HCT116 (cell line): ENCODE data around the gene MORF4L2. TPM values are rescaled to one million over a fixed set of nuclear protein-coding genes. Genes with fewer than 3 reads are reported as not detected.
A peak's percentile ranks its signal among the peaks of the same experiment; 100 is the strongest.

Experiments
- ATAC-seq: fragments of 200-7000 bp; cut with Tn5 transposase; 2 replicates; pipeline ENCODE4 v1.9.1; 2020; ENCODE audit warnings: mild to moderate bottlenecking, moderate library complexity
- BruUV-seq: library from RNA; stranded (reverse); fragments of 400-500 nt; replicated peaks from 2 replicates; lab custom pipeline; 2021; lab: Mats Ljungman, UMichigan
- CTCF ChIA-PET: fragments of 300-600 bp; sonication (Branson Sonifier 250); formaldehyde crosslinking; loops from one replicate; lab custom pipeline; 2021; ENCODE audit warnings: antibody characterized with exemption; lab: Charles Lee
- POLR2A ChIA-PET: fragments of 300-600, 350-600 bp; sonication (Branson Sonifier 250); formaldehyde crosslinking; loops from one replicate; lab custom pipeline; 2021; ENCODE audit warnings: antibody characterized with exemption; lab: Charles Lee
- RAD21 ChIA-PET, 2 experiments: fragments of 300-600 bp; sonication (Branson Sonifier 250); formaldehyde crosslinking; loops; one replicate each; lab custom pipeline; 2023; ENCODE audit warnings: low total read pairs in 2 of 2; ENCODE audit not compliant: uncharacterized antibody in 2 of 2, unreplicated experiment in 2 of 2, low non-redundant PET in 1 of 2; lab: Charles Lee
- DNase-seq: peaks from one replicate; pipeline ENCODE4 v3.0.0-alpha.2; 2010; ENCODE audit warnings: low read depth, low spot score
- H2AFZ ChIP-seq: fragments of 200-600 bp; shearing (Covaris generic), sonication (generic); 2 replicates; pipeline ENCODE4 v1.6.1; 2017; ENCODE audit warnings: low read depth, mixed run types, mixed read lengths, antibody characterized with exemption, low read length; ENCODE audit not compliant: poor library complexity, severe bottlenecking
- H3K27ac ChIP-seq: 2 replicates; pipeline ENCODE4 v1.5.1; 2012; ENCODE audit warnings: low read depth, low read length
- H3K27me3 ChIP-seq: fragments of 200-600 bp; sonication (generic); 2 replicates; pipeline ENCODE4 v1.6.1; 2016; ENCODE audit warnings: mixed run types, low read length, mixed read lengths; ENCODE audit not compliant: insufficient read depth
- H3K36me3 ChIP-seq, 2 experiments: fragments of 200-500 bp in 1 of 2; fragments of 200-600 bp in 1 of 2; sonication (Bioruptor generic) in 1 of 2; sonication (generic) in 1 of 2; 2 replicates each; pipeline versions ENCODE4 v1.5.1 to v1.6.1; 2014 to 2016; ENCODE audit warnings: low read length in 2 of 2, inconsistent platforms in 1 of 2, mixed read lengths in 1 of 2, mixed run types in 1 of 2; ENCODE audit not compliant: insufficient read depth in 2 of 2, control insufficient read depth in 1 of 2
- H3K4me1 ChIP-seq, 2 experiments: fragments of 200-600 bp in 1 of 2; sonication (generic) in 1 of 2; 2 replicates each; pipeline versions ENCODE4 v1.5.1 to v1.6.1; 2012 to 2017; ENCODE audit warnings: low read length in 2 of 2, inconsistent platforms in 1 of 2, mild to moderate bottlenecking in 1 of 2, mixed read lengths in 1 of 2, mixed run types in 1 of 2, moderate library complexity in 1 of 2; ENCODE audit not compliant: insufficient read depth in 2 of 2, control insufficient read depth in 1 of 2
- H3K4me2 ChIP-seq: fragments of 200-600 bp; sonication (generic); 2 replicates; pipeline ENCODE4 v1.6.1; 2017; ENCODE audit warnings: mixed run types, low read length, mixed read lengths
- H3K4me3 ChIP-seq, 2 experiments: fragments of 200-600 bp in 1 of 2; sonication (generic) in 1 of 2; replicated peaks in 1 of 2; 2 replicates each; pipeline ENCODE4 v1.5.1; 2011 to 2016; ENCODE audit warnings: low read length in 2 of 2, control low read depth in 1 of 2, low read depth in 1 of 2, mild to moderate bottlenecking in 1 of 2, mixed read lengths in 1 of 2, mixed run types in 1 of 2
- H3K79me2 ChIP-seq: fragments of 200-600 bp; sonication (generic); 2 replicates; pipeline ENCODE4 v1.6.1; 2017; ENCODE audit warnings: mild to moderate bottlenecking, mixed run types, low read length, moderate library complexity, mixed read lengths; ENCODE audit not compliant: insufficient read depth
- H3K9ac ChIP-seq: fragments of 200-600 bp; sonication (generic); 2 replicates; pipeline ENCODE4 v1.6.1; 2016; ENCODE audit warnings: low read length, mixed read lengths
- H3K9me2 ChIP-seq: fragments of 200-600 bp; sonication (generic), shearing (Covaris generic); 2 replicates; pipeline ENCODE4 v1.6.1; 2017; ENCODE audit warnings: mixed run types, mild to moderate bottlenecking, moderate library complexity; ENCODE audit not compliant: insufficient read depth
- H3K9me3 ChIP-seq, 2 experiments: fragments of 200-500 bp in 1 of 2; fragments of 200-600 bp in 1 of 2; sonication (Bioruptor generic) in 1 of 2; sonication (generic) in 1 of 2; 2 replicates each; pipeline ENCODE4 v1.6.1; 2014 to 2017; ENCODE audit warnings: low read length in 2 of 2, mixed read lengths in 2 of 2, inconsistent platforms in 1 of 2, low read depth in 1 of 2, mild to moderate bottlenecking in 1 of 2, mixed run types in 1 of 2, moderate library complexity in 1 of 2; ENCODE audit not compliant: control insufficient read depth in 1 of 2, insufficient read depth in 1 of 2
- H4K20me1 ChIP-seq: fragments of 200-600 bp; sonication (generic), shearing (Covaris generic); 2 replicates; pipeline ENCODE4 v1.6.1; 2017; ENCODE audit warnings: mixed run types, mild to moderate bottlenecking, moderate library complexity; ENCODE audit not compliant: insufficient read depth
- ATF3 ChIP-seq: IDR thresholded peaks from 2 replicates; pipeline ENCODE4 v1.6.1; 2012
- CEBPB ChIP-seq: IDR thresholded peaks from 2 replicates; pipeline ENCODE4 v1.6.1; 2012; ENCODE audit warnings: low read depth
- CTCF ChIP-seq, 3 experiments: fragments of 200-600 bp in 1 of 3; sonication (generic) in 1 of 3; IDR thresholded peaks in 2 of 3; conservative IDR thresholded peaks in 1 of 3; 2 replicates each; pipeline ENCODE4 v1.5.1; 2012 to 2017; ENCODE audit warnings: low read depth in 2 of 3, low read length in 2 of 3, antibody characterized with exemption in 1 of 3, borderline replicate concordance in 1 of 3, control low read depth in 1 of 3, mild to moderate bottlenecking in 1 of 3, mixed read lengths in 1 of 3, mixed run types in 1 of 3, moderate library complexity in 1 of 3; ENCODE audit not compliant: insufficient read depth in 1 of 3
- EGR1 ChIP-seq: IDR thresholded peaks from 2 replicates; pipeline ENCODE4 v1.6.1; 2012; ENCODE audit warnings: low read depth
- ELF1 ChIP-seq: IDR thresholded peaks from 2 replicates; pipeline ENCODE4 v1.6.1; 2012; ENCODE audit warnings: low read depth, borderline replicate concordance
- EZH2 ChIP-seq: fragments of 200-600 bp; sonication (generic); IDR thresholded peaks from 2 replicates; pipeline ENCODE4 v1.6.1; 2017; ENCODE audit warnings: antibody characterized with exemption, mixed run types
- FOSL1 ChIP-seq: IDR thresholded peaks from 2 replicates; pipeline ENCODE4 v1.6.1; 2012; ENCODE audit warnings: low read depth
- JUND ChIP-seq: IDR thresholded peaks from 2 replicates; pipeline ENCODE4 v1.6.1; 2012
- MAX ChIP-seq: IDR thresholded peaks from 2 replicates; pipeline ENCODE4 v1.6.1; 2012
- POLR2A ChIP-seq: IDR thresholded peaks from 2 replicates; pipeline ENCODE4 v1.7.0; 2011; ENCODE audit warnings: borderline replicate concordance; ENCODE audit not compliant: insufficient read depth, insufficient read length; ENCODE audit errors: extremely low read depth
- POLR2AphosphoS5 ChIP-seq: IDR thresholded peaks from 2 replicates; pipeline ENCODE4 v1.6.1; 2011; ENCODE audit warnings: mild to moderate bottlenecking, low read depth, low read length, moderate library complexity
- RAD21 ChIP-seq: IDR thresholded peaks from 2 replicates; pipeline ENCODE4 v1.6.1; 2012; ENCODE audit warnings: low read depth, mild to moderate bottlenecking
- SP1 ChIP-seq: IDR thresholded peaks from 2 replicates; pipeline ENCODE4 v1.6.1; 2012; ENCODE audit warnings: low read depth
- SRF ChIP-seq: IDR thresholded peaks from 2 replicates; pipeline ENCODE4 v1.6.1; 2012; ENCODE audit warnings: low read depth
- TCF7L2 ChIP-seq: IDR thresholded peaks from 2 replicates; pipeline ENCODE4 v1.7.0; 2011; ENCODE audit warnings: borderline replicate concordance, inconsistent platforms; ENCODE audit not compliant: insufficient read depth, insufficient read length; ENCODE audit errors: extremely low read depth
- YY1 ChIP-seq: IDR thresholded peaks from 2 replicates; pipeline ENCODE4 v1.6.1; 2011; ENCODE audit warnings: low read length, low read depth, moderate library complexity, mild to moderate bottlenecking; ENCODE audit not compliant: insufficient replicate concordance; ENCODE audit errors: extremely low read depth
- ZBTB33 ChIP-seq: IDR thresholded peaks from 2 replicates; pipeline ENCODE4 v1.6.1; 2011; ENCODE audit warnings: mild to moderate bottlenecking, low read length, moderate library complexity; ENCODE audit not compliant: insufficient replicate concordance; ENCODE audit errors: extremely low read depth
- ZFX ChIP-seq: fragments of 450-650 bp; IDR thresholded peaks from 2 replicates; pipeline ENCODE4 v1.6.1; 2017
- ZNF274 ChIP-seq: fragments of 200-500 bp; sonication (Bioruptor generic); IDR thresholded peaks from 2 replicates; pipeline ENCODE4 v1.6.1; 2014; ENCODE audit warnings: mild to moderate bottlenecking, low read depth, low read length, inconsistent platforms
- intact Hi-C: fragments of 100-400 bp; cut with micrococcal nuclease; formaldehyde crosslinking; loops from 2 replicates; pipeline ENCODE4 v1.10.0; 2022
- total RNA-seq: library from RNA; stranded (reverse); gene quantifications from one replicate; pipeline ENCODE4 v1.2.1, GENCODE V29; 2021; ENCODE audit not compliant: unreplicated experiment

The MORF4L2 gene
- total RNA-seq, 1 experiment from 2014 or later = 308 TPM

DNA sequence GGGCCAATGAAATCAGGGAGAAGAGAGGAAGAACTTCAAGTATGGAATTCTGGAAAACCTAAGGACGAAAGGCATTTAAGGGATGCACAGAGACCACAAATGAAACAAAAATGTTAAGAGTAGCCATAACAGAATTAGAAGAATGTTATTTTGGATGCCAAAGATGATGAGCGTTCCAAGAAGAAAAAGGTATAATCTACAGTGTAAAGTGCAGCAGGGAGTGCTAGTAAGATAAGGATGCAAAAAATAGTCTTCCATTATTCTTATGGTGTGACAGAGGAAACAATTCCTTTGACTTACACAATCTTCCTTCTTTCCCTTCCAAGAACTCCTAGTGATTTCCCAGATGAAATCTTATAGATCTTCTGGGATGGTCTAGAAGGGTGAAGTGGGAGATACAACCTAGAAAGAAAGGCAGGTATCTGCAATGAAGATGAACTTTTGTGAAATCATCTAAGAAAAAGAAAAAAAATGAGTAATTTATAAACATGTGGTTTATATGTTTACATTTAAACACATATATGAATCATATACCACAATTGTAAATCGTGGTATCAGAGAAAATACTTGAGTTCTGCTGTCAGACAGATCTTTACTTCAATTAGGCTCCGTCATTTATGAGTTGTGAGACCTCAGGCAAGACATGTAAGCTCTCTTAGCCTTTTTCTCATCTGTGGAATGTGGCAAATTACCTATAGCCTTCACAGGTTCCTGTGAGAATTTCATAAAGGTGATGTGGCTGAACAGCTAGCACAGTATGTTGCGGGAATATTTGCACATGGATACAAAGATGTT lies 8.1 kb downstream of the MORF4L2 start (continued):
- TF ChIP-seq CEBPB (no peak), ZNF274 (no peak), POLR2AphosphoS5 (no peak)

GRCh38 chrX:103674531-103675454 lies 11.7 kb downstream of the MORF4L2 start:
- CTCF ChIA-PET = no interaction called here
- TF ChIP-seq TCF7L2 = no peak
- TF ChIP-seq POLR2A = no peak
- TF ChIP-seq ZFX = no peak
- TF ChIP-seq RAD21 = no peak
- TF ChIP-seq YY1 = no peak
- no peak for TF ChIP-seq CTCF (IDR thresholded peaks at IDR 0.05 in 2 of 3, conservative IDR thresholded peaks at IDR 0.05 in 1 of 3; ENCODE audit: borderline replicate concordance in 1 of 3, insufficient read depth in 1 of 3, low read depth in 2 of 3, low read length in 2 of 3)
- no peak for TF ChIP-seq SRF
- no peak for TF ChIP-seq SP1
- no peak for TF ChIP-seq JUND
- TF ChIP-seq ATF3 = no peak
- TF ChIP-seq MAX = no peak
- TF ChIP-seq FOSL1 = no peak
- TF ChIP-seq EZH2 = no peak
- no peak for TF ChIP-seq ELF1
- TF ChIP-seq POLR2AphosphoS5 = no peak
- no peak for TF ChIP-seq EGR1
- TF ChIP-seq ZBTB33 = no peak

More at GRCh38 chrX:103674531-103675454, 11.7 kb downstream of the MORF4L2 start:
- Histone ChIP-seq H3K4me1 (no peaks in the 10 kb centered on the region), H3K4me2 (no peak overlapping the region), H3K27me3 (no peaks in the 10 kb centered on the region), H3K79me2 (peaks cover 13% of the 10 kb centered on the region; the same call in 1 of the 2 replicates), H3K36me3 (peaks cover 12 to 15% of the 10 kb centered on the region in 2 experiments), H2AFZ (no peak overlapping the region), H3K9ac (no peak overlapping the region), H3K9me2 (no peaks in the 10 kb centered on the region), H3K4me3 (no peak overlapping the region), H4K20me1 (no peaks in the 10 kb centered on the region), H3K27ac (no peak overlapping the region), H3K9me3 (no peaks in the 10 kb centered on the region)
- RAD21 ChIA-PET = no interaction called here
- DNase-seq (no peak), ATAC-seq (peak; percentile 38; the same call in 1 of the 2 replicates)
- BruUV-seq = no TSS peak
- POLR2A ChIA-PET = no interaction called here
- intact Hi-C loops = loop anchor here (10.0 kb wide), 1 partner anchor 90 kb away; the partner anchor contains the start of gene TCEAL4
